Stimulated activated CD4-positive, alpha-beta T cell treated with anti-CD3 and anti-CD28 coated beads, TNF-alpha, amount 100 ng/mL, for 48 hours (primary cell): ENCODE measurements around the gene STX3.

Source experiments
- DNase-seq, 3 donors: peaks; one replicate each; pipeline ENCODE4 v3.0.0-alpha.2; 2020; ENCODE audit warnings: low read depth in 3 of 3

The STX3 gene

GRCh38 chr11:59754859-59755700 lies at the start of gene STX3:
Gene STX3 (plus strand): TSS chr11:59755376. CDS start chr11:59755606, 230 bp downstream.
- DNase-seq: peak; percentile 22 to 59 (median 27)

GRCh38 chr11:59706518-59707285 lies 48.5 kb upstream of the STX3 start:
- no peak for DNase-seq

- DNase-seq: no peak
Observed at GRCh38 chr11:59707371-59707770, 47.8 kb upstream of the STX3 start.

GRCh38 chr11:59708537-59708936 lies 46.6 kb upstream of the STX3 start:
- DNase-seq: no peak

GRCh38 chr11:59710136-59710847 lies 44.9 kb upstream of the STX3 start:
- DNase-seq: no peak

GRCh38 chr11:59713745-59714144 lies 41.4 kb upstream of the STX3 start, which contains the start of gene OR10V1:
Gene OR10V1 (minus strand): TSS chr11:59713845. CDS start chr11:59713845, 0 bp downstream.
- no peak for DNase-seq

GRCh38 chr11:59716051-59716450 lies 39.1 kb upstream of the STX3 start:
- DNase-seq: no peak

- no peak for DNase-seq
Observed at GRCh38 chr11:59719556-59719955, 35.6 kb upstream of the STX3 start.

GRCh38 chr11:59724066-59724465 lies 31.1 kb upstream of the STX3 start:
- DNase-seq: no peak

GRCh38 chr11:59727426-59727825 lies 27.8 kb upstream of the STX3 start:
- DNase-seq: no peak

- no peak for DNase-seq
Observed at GRCh38 chr11:59728154-59728553, 27.0 kb upstream of the STX3 start.

- no peak for DNase-seq
Observed at GRCh38 chr11:59728913-59729312, 26.3 kb upstream of the STX3 start.

GRCh38 chr11:59729834-59730233 lies 25.3 kb upstream of the STX3 start:
- DNase-seq: no peak

- DNase-seq: no peak
Observed at GRCh38 chr11:59730896-59731565, 24.1 kb upstream of the STX3 start.

GRCh38 chr11:59746111-59746510 lies 9.1 kb upstream of the STX3 start:
- DNase-seq: no peak

GRCh38 chr11:59753650-59754493 lies 1.3 kb upstream of the STX3 start:
- DNase-seq: peak; percentile 60 to 76 (median 74)

- DNase-seq: no peak
Observed at GRCh38 chr11:59754494-59754858, 700 bp upstream of the STX3 start.

- no peak for DNase-seq
Observed at GRCh38 chr11:59755701-59756557, 753 bp downstream of the STX3 start.

GRCh38 chr11:59756558-59756840 lies 1.3 kb downstream of the STX3 start:
- no peak for DNase-seq

- no peak for DNase-seq
Observed at GRCh38 chr11:59756845-59757244, 1.7 kb downstream of the STX3 start.
